ENCODE measurements around the gene PRSS53.

The PRSS53 gene

DNA sequence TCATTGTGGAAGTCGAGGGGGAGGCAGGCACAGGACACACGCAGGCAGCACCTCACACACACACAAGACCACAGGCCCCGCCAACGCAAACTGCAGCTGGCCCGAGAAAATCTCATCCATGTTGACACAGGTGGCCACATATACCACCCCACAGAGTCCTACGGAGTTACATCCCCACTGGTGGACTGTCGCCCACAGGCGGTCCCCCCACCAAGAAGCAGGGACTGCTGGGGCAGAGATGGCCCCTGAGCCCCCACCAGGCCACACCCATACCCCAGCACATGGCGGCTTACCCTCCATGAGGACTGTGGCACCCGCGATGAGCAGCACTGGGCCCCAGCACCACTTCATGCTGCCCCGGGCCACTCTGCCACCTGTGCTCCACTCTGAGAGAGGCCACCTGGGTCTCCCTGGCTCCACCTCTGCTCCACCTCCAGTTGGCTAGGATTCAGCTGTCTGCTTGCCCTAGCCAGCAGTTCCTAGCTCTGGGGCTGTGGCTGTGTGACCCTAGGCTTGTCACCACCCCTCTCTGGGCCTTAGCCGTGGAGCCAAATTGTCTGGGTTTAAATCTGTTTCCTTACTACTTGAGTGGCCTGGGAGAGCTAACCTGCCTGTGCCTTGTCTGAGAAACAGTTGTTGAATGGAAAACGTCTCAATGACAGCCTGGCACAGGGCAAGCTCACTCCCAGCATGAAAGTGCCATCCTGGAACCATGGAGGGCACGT, at the start of gene PRSS53:
Gene PRSS53 (minus strand): TSS at position 485 of the 725 bp plus-strand sequence. CDS start 134 bp downstream, at position 351.
- no peak for TF ChIP-seq CTCF (IDR thresholded peaks at IDR 0.05)

DNA sequence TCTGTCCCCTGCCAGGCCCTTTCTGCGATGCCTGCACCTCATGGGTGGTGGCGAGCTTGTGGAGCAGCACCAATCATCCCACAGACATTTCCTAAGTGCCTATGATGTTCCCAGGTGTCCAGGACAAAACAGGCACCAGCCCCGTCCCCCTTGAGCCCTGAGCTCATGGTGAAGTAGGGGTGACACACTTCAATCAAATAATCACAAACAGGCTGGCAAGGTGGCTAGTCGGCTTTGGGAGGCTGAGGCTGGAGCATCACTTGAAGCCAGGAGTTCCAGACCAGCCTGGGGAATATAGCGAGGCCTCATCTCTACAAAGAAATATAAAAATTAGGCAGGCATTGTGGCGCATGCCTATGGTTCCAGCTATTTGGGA, 47.5 kb upstream of the PRSS53 start:
- TF ChIP-seq CTCF (IDR thresholded peaks at IDR 0.05): no peak

GRCh38 chr16:31135535-31136286, 47.0 kb upstream of the PRSS53 start, which contains the start of gene PRSS8:
TSS of gene PRSS8 (minus strand) at chr16:31135727. CDS start at chr16:31135498, 229 bp downstream.
- no peak for TF ChIP-seq CTCF (IDR thresholded peaks at IDR 0.05)

DNA sequence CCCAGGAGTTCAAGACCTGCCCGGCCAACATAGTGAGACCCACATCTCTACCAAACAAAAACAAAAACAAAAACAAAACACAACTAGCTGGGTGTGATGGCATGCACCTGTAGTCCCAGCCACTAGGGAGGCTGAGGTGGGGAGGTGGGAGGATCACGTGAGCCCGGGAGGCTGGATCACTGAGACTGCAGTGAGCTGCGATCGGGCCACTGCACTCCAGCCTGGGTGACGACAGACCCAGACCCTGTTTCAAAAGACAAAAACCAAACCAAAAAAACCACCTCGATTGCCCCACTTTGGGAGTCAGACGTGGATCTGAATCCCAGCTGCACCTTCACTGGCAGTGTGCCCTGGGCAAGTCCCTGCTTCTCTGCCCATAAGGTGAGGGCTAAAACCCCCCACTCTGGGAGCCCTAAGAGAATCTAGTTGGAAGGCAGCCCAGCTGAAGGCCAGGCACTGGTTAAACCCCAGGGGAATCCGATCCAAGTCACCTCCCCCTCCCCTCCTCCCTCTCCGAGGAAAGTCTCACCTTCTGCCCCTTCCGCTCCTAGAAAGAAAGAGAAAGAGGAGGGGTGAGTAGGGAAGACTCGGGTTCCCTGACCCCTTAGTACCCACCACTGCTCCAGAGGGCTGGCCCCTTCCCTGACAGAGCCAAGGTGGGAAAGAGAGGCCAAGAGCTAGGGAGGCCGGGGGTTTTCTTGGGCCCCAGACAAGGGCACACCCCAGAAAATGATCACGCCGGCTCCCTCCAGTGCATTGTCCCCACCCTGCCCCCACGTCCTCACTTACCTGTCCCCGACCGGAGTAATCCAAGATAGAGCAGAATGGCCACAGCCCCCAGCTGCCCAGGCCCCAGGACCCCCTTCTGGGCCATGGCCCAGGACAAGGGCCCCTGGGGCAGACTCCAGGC, 46.1 kb upstream of the PRSS53 start:
- no peak for TF ChIP-seq CTCF (IDR thresholded peaks at IDR 0.05)

DNA sequence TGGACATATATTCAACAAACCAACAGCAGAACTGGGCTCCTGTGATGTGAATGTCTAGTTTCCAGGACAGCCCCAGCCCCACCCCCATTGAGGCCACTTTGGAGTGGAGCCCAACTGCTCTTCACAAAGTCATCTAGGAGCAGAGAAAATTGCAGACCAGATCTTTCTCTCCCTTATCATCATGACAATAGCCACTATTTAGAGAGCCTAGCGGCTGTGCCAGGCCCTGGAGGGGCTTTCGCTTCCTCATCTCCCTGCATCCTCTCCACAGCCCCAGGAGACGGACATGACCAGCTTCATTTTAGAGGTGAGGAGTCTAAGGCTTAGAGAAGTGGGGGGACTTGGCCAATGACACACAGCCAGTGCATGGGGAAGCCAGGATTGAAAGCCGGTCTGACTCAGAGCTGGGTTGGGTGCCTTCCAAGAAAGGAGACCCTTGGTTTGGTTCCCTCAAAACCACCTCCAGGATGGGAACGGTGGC, 45.4 kb upstream of the PRSS53 start:
- TF ChIP-seq CTCF (IDR thresholded peaks at IDR 0.05): no peak

DNA sequence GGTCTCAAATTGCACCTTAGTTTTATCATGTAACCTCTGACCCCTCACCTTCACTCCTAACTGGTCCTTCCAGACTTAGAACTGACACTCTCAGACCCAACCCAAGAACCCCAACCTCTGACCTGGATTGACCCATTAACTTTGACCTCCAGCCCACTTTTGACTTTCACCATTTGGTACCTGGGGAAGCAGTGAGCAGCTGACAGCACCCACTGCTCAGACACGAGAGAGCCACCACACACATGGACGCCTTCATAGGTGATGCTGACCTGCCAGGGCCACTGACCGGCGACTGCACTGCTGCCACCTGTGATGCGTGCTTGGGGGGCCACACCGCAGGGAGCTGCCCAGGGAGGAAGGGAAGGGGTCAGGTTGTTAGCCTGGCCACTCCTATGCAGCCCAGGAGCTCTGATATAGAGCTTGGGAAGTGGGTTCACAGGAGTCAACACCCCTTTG, 44.3 kb upstream of the PRSS53 start:
- TF ChIP-seq CTCF (IDR thresholded peaks at IDR 0.05): no peak
